ENCODE results near the gene OR2J1. TPM values are rescaled to one million over a fixed set of nuclear protein-coding genes. Genes with fewer than 3 reads are reported as not detected.

The OR2J1 gene
- total and polyA plus RNA-seq, 9 of the 15 experiments (the other 6 are each of a cell fraction or from before 2014, with no cell fraction given), result not detected

DNA sequence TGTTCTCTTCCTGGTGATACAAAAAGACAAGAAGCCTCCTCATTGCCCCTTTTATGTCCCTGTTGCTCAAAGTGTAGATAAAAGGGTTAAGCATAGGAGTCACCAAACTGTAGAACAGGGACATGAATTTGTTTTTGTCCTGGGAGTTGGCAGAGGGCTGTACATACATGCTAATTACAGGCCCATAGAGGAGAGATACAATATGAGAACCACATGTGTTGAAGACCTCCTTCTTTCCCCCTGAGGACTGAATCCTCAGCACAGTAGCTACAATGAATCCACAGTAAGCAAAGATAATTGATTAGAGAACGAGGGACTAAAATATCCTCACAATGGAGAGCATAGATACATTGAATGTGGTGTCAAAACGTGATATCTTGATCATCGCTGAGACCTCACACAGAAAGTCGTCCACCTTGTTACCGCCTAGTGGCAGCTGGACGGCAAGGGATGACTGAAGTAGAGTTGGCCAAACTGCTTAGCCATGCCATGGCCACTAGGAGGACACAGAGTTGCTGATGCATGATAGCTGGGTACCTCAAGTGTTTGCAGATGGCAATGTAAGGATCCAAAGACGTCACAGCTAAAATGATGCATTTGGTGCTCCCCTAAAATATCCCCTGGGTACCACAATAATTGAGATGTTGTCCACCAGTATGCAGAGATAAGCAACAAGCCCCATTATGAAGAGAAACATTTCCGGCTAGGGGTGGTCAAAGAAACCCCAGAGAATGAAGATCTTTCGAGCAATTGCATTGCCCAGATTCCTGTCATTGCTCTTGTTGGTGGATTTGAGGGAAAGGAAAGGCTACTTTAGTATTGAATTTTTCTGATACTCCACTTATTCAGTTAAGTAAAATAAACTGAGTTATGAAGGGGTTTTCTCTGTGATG lies 27.2 kb upstream of the OR2J1 start (continued):
- TF ChIP-seq, protein P1, sequence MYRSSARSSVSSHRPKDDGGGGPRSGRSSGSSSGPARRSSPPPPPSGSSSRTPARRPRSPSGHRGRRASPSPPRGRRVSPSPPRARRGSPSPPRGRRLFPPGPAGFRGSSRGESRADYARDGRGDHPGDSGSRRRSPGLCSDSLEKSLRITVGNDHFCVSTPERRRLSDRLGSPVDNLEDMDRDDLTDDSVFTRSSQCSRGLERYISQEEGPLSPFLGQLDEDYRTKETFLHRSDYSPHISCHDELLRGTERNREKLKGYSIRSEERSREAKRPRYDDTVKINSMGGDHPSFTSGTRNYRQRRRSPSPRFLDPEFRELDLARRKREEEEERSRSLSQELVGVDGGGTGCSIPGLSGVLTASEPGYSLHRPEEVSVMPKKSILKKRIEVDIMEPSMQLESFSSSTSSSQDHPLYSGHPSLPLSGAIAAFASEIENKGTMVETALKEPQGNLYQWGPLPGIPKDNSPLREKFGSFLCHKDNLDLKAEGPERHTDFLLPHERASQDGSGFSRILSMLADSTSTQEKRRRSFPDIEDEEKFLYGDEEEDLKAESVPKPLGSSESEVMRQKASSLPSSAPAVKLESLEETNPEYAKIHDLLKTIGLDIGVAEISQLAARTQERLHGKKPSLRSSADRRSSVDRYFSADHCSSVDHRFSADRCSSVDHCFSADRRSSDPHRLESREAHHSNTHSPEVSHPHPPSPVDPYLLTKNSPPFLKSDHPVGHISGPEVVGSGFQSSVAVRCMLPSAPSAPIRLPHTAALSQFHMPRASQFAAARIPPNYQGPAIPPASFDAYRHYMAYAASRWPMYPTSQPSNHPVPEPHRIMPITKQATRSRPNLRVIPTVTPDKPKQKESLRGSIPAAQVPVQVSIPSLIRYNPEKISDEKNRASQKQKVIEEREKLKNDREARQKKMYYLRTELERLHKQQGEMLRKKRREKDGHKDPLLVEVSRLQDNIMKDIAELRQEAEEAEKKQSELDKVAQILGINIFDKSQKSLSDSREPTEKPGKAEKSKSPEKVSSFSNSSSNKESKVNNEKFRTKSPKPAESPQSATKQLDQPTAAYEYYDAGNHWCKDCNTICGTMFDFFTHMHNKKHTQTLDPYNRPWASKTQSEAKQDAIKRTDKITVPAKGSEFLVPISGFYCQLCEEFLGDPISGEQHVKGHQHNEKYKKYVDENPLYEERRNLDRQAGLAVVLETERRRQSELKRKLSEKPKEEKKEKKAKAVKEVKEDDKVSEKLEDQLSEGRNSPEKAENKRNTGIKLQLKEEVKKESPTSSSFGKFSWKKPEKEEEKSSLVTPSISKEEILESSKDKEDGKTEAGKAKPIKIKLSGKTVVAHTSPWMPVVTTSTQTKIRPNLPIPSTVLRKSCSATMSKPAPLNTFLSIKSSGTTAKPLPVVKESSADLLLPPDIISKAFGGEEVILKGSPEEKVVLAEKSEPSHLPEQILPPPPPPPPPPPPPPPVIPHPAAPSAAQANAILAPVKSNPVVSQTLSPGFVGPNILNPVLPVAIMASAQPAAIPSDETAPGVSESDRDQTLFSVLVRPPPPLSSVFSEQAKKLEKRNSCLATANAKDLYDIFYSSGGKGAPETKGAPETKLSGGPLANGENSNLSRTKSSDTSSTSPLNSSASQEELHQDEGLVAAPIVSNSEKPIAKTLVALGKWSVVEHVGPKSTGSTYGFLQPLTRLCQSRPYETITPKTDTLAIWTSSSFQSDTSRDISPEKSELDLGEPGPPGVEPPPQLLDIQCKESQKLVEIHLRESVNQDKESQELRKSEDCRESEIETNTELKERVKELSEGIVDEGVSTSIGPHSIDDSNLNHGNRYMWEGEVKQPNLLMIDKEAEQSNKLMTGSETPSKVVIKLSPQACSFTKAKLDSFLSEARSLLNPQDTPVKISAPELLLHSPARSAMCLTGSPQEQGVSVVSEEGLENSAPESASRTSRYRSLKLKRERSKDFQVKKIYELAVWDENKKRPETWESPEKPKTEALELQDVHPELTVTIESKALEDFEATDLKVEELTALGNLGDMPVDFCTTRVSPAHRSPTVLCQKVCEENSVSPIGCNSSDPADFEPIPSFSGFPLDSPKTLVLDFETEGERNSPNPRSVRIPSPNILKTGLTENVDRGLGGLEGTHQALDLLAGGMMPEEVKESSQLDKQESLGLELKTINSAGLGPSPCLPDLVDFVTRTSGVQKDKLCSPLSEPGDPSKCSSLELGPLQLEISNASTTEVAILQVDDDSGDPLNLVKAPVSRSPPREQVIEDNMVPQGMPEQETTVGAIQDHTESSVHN (IDR thresholded peaks at IDR 0.05; ENCODE audit: borderline replicate concordance in 1 of 2, low read depth in 1 of 2), result no peak
- TF ChIP-seq BACH1 (tag; IDR thresholded peaks at IDR 0.05) (no peak), SMAD3 (CRISPR knock-in tag; conservative IDR thresholded peaks at IDR 0.05) (no peak), RBM14 (IDR thresholded peaks at IDR 0.05; ENCODE audit: borderline replicate concordance, insufficient read depth, low read depth, low read length) (no peak), CBX3 (IDR thresholded peaks at IDR 0.05; ENCODE audit: borderline replicate concordance in 1 of 2, low read length in 2 of 2) (no peak), PHF8 (IDR thresholded peaks at IDR 0.05; ENCODE audit: borderline replicate concordance, low read length) (no peak), NR2F6 (CRISPR knock-in tag; IDR thresholded peaks at IDR 0.05) (no peak), CTBP1 (IDR thresholded peaks at IDR 0.05; ENCODE audit: borderline replicate concordance) (peak; percentile 69), KLF16 (IDR thresholded peaks at IDR 0.05) (no peak), ZBTB17 (CRISPR knock-in tag; IDR thresholded peaks at IDR 0.05) (no peak), SIRT6 (IDR thresholded peaks at IDR 0.05; ENCODE audit: low read depth, low read length) (no peak), THRAP3 (IDR thresholded peaks at IDR 0.05; ENCODE audit: borderline replicate concordance) (no peak)
- TF ChIP-seq, protein P2, sequence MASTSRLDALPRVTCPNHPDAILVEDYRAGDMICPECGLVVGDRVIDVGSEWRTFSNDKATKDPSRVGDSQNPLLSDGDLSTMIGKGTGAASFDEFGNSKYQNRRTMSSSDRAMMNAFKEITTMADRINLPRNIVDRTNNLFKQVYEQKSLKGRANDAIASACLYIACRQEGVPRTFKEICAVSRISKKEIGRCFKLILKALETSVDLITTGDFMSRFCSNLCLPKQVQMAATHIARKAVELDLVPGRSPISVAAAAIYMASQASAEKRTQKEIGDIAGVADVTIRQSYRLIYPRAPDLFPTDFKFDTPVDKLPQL (IDR thresholded peaks at IDR 0.05; ENCODE audit: extremely low read depth, insufficient read length), result no peak
- TF ChIP-seq, protein P3, sequence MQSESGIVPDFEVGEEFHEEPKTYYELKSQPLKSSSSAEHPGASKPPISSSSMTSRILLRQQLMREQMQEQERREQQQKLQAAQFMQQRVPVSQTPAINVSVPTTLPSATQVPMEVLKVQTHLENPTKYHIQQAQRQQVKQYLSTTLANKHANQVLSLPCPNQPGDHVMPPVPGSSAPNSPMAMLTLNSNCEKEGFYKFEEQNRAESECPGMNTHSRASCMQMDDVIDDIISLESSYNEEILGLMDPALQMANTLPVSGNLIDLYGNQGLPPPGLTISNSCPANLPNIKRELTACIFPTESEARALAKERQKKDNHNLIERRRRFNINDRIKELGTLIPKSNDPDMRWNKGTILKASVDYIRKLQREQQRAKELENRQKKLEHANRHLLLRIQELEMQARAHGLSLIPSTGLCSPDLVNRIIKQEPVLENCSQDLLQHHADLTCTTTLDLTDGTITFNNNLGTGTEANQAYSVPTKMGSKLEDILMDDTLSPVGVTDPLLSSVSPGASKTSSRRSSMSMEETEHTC (IDR thresholded peaks at IDR 0.05), result no peak
- TF ChIP-seq, protein P4, sequence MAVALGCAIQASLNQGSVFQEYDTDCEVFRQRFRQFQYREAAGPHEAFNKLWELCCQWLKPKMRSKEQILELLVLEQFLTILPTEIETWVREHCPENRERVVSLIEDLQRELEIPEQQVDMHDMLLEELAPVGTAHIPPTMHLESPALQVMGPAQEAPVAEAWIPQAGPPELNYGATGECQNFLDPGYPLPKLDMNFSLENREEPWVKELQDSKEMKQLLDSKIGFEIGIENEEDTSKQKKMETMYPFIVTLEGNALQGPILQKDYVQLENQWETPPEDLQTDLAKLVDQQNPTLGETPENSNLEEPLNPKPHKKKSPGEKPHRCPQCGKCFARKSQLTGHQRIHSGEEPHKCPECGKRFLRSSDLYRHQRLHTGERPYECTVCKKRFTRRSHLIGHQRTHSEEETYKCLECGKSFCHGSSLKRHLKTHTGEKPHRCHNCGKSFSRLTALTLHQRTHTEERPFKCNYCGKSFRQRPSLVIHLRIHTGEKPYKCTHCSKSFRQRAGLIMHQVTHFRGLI (CRISPR knock-in tag; IDR thresholded peaks at IDR 0.05), result no peak

Data from K562 (cell line).